ENCODE results near the gene ARID1B. TPM values are rescaled to one million over a fixed set of nuclear protein-coding genes. Genes with fewer than 3 reads are reported as not detected.

The ARID1B gene
- total and polyA plus RNA-seq, 10 of the 15 experiments (the other 5 are each of a cell fraction or from before 2014, with no cell fraction given) = 24.7 to 133 (median 54.6) TPM

GRCh38 chr6:157162766-157163433 is 385.7 kb downstream of the ARID1B start:
- intact Hi-C loops (cut with micrococcal nuclease; ENCODE audit: unreplicated experiment) = no loop called here
- no peaks in the 10 kb centered on the region for H3K27me3 ChIP-seq (replicated peaks in 1 of 2; ENCODE audit: control insufficient read depth in 2 of 2, insufficient read depth in 2 of 2, low read length in 1 of 2)
- peaks cover 2% of the 10 kb centered on the region; the same call in 1 of the 2 replicates for H4K20me1 ChIP-seq (ENCODE audit: control insufficient read depth, insufficient read depth)
- ATAC-seq = no peak
- CTCF ChIA-PET = interaction anchor here (1.0 kb wide), 1 partner anchor 23 kb away, joined by 5 read pairs; no protein-coding TSS in a partner anchor
- H3K4me2 ChIP-seq (ENCODE audit: control insufficient read depth, insufficient read depth) = no peak overlapping the region
- WGBS (ENCODE audit: insufficient coverage, insufficient replicate concordance, low lambda C conversion rate, missing lambda C conversion rate) = 97% methylated on average over 17 of the region's 17 CpGs
- no peaks in the 10 kb centered on the region for H3K79me2 ChIP-seq (ENCODE audit: control insufficient read depth, insufficient read depth, low read length)
- in situ Hi-C loops (cut with MboI) = no loop called here
- RAD21 ChIA-PET (ENCODE audit: unreplicated experiment) = no interaction called here
- H3K4me1 ChIP-seq (ENCODE audit: control insufficient read depth, insufficient read depth, low read length) = no peaks in the 10 kb centered on the region
- SMC1A ChIA-PET (ENCODE audit: uncharacterized antibody, unreplicated experiment) = interaction anchor here (1.4 kb wide), 1 partner anchor 19 kb away, joined by 3 read pairs; no protein-coding TSS in a partner anchor
- BruUV-seq (replicated peaks) = no TSS peak
- no peak overlapping the region for H3K4me3 ChIP-seq
- DNase-seq (ENCODE audit: low read depth, low spot score) = no peak
- no peak overlapping the region for H3K27ac ChIP-seq (ENCODE audit: control insufficient read depth, insufficient read depth)
- H3K9ac ChIP-seq (ENCODE audit: control insufficient read depth, insufficient read depth, low read length) = no peak overlapping the region
- POLR2A ChIA-PET = no interaction called here
- peaks cover 6 to 12% of the 10 kb centered on the region in 2 experiments; a peak in 3 of 4 replicates for H3K36me3 ChIP-seq (ENCODE audit: control insufficient read depth in 2 of 2, insufficient read depth in 2 of 2, low read length in 1 of 2)
- no peak overlapping the region for H2AFZ ChIP-seq (ENCODE audit: control insufficient read depth, low read depth, low read length)
- FAIRE-seq = no peak
- no peaks in the 10 kb centered on the region for H3K9me3 ChIP-seq (replicated peaks; ENCODE audit: control insufficient read depth, insufficient read depth, low read length)
- no peak for TF ChIP-seq SMAD5 (IDR thresholded peaks at IDR 0.05; ENCODE audit: low read depth)
- TF ChIP-seq, protein P1, sequence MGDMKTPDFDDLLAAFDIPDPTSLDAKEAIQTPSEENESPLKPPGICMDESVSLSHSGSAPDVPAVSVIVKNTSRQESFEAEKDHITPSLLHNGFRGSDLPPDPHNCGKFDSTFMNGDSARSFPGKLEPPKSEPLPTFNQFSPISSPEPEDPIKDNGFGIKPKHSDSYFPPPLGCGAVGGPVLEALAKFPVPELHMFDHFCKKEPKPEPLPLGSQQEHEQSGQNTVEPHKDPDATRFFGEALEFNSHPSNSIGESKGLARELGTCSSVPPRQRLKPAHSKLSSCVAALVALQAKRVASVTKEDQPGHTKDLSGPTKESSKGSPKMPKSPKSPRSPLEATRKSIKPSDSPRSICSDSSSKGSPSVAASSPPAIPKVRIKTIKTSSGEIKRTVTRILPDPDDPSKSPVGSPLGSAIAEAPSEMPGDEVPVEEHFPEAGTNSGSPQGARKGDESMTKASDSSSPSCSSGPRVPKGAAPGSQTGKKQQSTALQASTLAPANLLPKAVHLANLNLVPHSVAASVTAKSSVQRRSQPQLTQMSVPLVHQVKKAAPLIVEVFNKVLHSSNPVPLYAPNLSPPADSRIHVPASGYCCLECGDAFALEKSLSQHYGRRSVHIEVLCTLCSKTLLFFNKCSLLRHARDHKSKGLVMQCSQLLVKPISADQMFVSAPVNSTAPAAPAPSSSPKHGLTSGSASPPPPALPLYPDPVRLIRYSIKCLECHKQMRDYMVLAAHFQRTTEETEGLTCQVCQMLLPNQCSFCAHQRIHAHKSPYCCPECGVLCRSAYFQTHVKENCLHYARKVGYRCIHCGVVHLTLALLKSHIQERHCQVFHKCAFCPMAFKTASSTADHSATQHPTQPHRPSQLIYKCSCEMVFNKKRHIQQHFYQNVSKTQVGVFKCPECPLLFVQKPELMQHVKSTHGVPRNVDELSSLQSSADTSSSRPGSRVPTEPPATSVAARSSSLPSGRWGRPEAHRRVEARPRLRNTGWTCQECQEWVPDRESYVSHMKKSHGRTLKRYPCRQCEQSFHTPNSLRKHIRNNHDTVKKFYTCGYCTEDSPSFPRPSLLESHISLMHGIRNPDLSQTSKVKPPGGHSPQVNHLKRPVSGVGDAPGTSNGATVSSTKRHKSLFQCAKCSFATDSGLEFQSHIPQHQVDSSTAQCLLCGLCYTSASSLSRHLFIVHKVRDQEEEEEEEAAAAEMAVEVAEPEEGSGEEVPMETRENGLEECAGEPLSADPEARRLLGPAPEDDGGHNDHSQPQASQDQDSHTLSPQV (IDR thresholded peaks at IDR 0.05) = no peak
- TF ChIP-seq CTCF (IDR thresholded peaks at IDR 0.05 in 2 of 3, conservative IDR thresholded peaks at IDR 0.05 in 1 of 3; ENCODE audit: control insufficient read depth in 2 of 3, extremely low read depth in 1 of 3, insufficient read depth in 1 of 3, low read depth in 3 of 3, low read length in 3 of 3) = no peak
- TF ChIP-seq, protein P2, sequence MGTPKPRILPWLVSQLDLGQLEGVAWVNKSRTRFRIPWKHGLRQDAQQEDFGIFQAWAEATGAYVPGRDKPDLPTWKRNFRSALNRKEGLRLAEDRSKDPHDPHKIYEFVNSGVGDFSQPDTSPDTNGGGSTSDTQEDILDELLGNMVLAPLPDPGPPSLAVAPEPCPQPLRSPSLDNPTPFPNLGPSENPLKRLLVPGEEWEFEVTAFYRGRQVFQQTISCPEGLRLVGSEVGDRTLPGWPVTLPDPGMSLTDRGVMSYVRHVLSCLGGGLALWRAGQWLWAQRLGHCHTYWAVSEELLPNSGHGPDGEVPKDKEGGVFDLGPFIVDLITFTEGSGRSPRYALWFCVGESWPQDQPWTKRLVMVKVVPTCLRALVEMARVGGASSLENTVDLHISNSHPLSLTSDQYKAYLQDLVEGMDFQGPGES (IDR thresholded peaks at IDR 0.05) = no peak
- TF ChIP-seq SUZ12 (IDR thresholded peaks at IDR 0.05; ENCODE audit: unreplicated experiment) = no peak
- no peak for TF ChIP-seq ETV6 (conservative IDR thresholded peaks at IDR 0.05 in 1 of 2, IDR thresholded peaks at IDR 0.05 in 1 of 2; ENCODE audit: borderline replicate concordance in 1 of 2, low read depth in 1 of 2)
- TF ChIP-seq IKZF2 (IDR thresholded peaks at IDR 0.05) = no peak
- TF ChIP-seq SKIL (IDR thresholded peaks at IDR 0.05; ENCODE audit: low read depth, poor library complexity, severe bottlenecking) = no peak
- TF ChIP-seq EGR1 (IDR thresholded peaks at IDR 0.05; ENCODE audit: borderline replicate concordance in 1 of 2, low read depth in 2 of 2, low read length in 2 of 2) = no peak
- no peak for TF ChIP-seq SREBF2 (IDR thresholded peaks at IDR 0.05; ENCODE audit: low read length)
- TF ChIP-seq SUPT20H (IDR thresholded peaks at IDR 0.05; ENCODE audit: borderline replicate concordance, control insufficient read depth, low read depth, low read length) = no peak

Data from GM12878 (cell line).